ENCODE measurements around the gene MTM1.

DNA sequence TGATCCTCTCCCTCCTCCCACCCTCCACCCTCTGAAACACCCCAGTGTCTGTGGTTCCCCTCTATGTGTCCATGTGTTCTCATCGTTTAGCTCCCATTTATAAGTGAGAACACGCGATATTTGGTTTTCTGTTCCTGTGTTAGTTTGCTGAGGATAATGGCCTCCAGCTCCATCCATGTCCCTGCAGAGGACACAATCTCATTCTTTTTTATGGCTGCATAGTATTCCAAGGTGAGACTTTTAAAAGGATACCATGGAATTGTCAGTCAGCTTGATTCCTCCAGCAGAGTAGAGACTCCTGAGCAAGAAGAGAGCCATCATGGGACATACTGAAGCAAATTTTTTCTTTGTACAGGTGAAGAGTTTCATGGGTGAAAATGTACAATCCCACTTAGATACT, 38.8 kb upstream of the MTM1 start:
- TF ChIP-seq NFIC (IDR thresholded peaks at IDR 0.05; ENCODE audit: borderline replicate concordance): no peak
- no peak for TF ChIP-seq EZH2phosphoT487 (IDR thresholded peaks at IDR 0.05; ENCODE audit: borderline replicate concordance, low read depth)
- TF ChIP-seq TAF1 (IDR thresholded peaks at IDR 0.05; ENCODE audit: borderline replicate concordance, low read depth, low read length): no peak
